HepG2 (cell line): ENCODE data around the gene TDRD3. TPM values are rescaled to one million over a fixed set of nuclear protein-coding genes. Genes with fewer than 3 reads are reported as not detected.

Experiments used
- ATF1 ChIP-seq: IDR thresholded peaks from 2 replicates; pipeline ENCODE4 v1.6.1; 2016; ENCODE audit warnings: mild to moderate bottlenecking, control low read depth
- ATF7-NPFF ChIP-seq: sonication (generic); formaldehyde crosslinking; IDR thresholded peaks from 2 replicates; pipeline ENCODE4 v1.8.1; 2023; ENCODE audit warnings: mild to moderate bottlenecking, low read depth, missing genetic modification reagents, moderate library complexity
- KMT2B ChIP-seq: IDR thresholded peaks from 2 replicates; pipeline ENCODE4 v1.6.1; 2016; ENCODE audit warnings: missing genetic modification reagents, missing compliant biosample characterization
- PHF8 ChIP-seq: sonication (generic); formaldehyde crosslinking; IDR thresholded peaks from 2 replicates; pipeline ENCODE4 v1.5.0; 2020; ENCODE audit warnings: missing genetic modification reagents
- RBFOX2 ChIP-seq: fragments of 200-400 bp; formaldehyde crosslinking; IDR thresholded peaks from 2 replicates; pipeline ENCODE4 v1.6.1; 2017; ENCODE audit warnings: low read depth, mild to moderate bottlenecking, low read length
- RXRA ChIP-seq: sonication (generic); formaldehyde crosslinking; IDR thresholded peaks from 2 replicates; pipeline ENCODE4 v1.5.1; 2020; ENCODE audit warnings: missing genetic modification reagents
- SIN3A ChIP-seq: IDR thresholded peaks from 2 replicates; pipeline ENCODE4 v1.6.1; 2011; ENCODE audit warnings: low read depth, mild to moderate bottlenecking, control low read depth, low read length, borderline replicate concordance
- YY1 ChIP-seq: IDR thresholded peaks from 2 replicates; pipeline ENCODE4 v1.6.1; 2011; ENCODE audit warnings: low read length, low read depth, moderate library complexity, mild to moderate bottlenecking; ENCODE audit not compliant: insufficient read depth, insufficient replicate concordance
- ZMAT3 ChIP-seq: sonication (generic); formaldehyde crosslinking; conservative IDR thresholded peaks from 2 replicates; pipeline ENCODE4 v1.7.0; 2021; ENCODE audit warnings: missing genetic modification reagents
- ZNF350 ChIP-seq: sonication (generic); formaldehyde crosslinking; IDR thresholded peaks from 2 replicates; pipeline ENCODE4 v1.4.0; 2020; ENCODE audit warnings: mild to moderate bottlenecking, low read depth, missing genetic modification reagents, borderline replicate concordance
- ZNF44 ChIP-seq: sonication (generic); formaldehyde crosslinking; IDR thresholded peaks from 2 replicates; pipeline ENCODE4 v1.5.1; 2020; ENCODE audit warnings: mild to moderate bottlenecking, missing genetic modification reagents
- ZSCAN25 ChIP-seq: sonication (generic); formaldehyde crosslinking; IDR thresholded peaks from 2 replicates; pipeline ENCODE4 v1.8.0; 2022; ENCODE audit warnings: mild to moderate bottlenecking, missing genetic modification reagents
- polyA plus RNA-seq, 8 experiments: library from polyadenylated mRNA; depleted of rRNA in 3 of 8; stranded (reverse) in 7 of 8; unstranded in 1 of 8; fragments of >200 nt; fragmentation: Illumina TruSeq in 4 of 8; extraction: Trizol in 4 of 8; gene quantifications; 2 replicates each; pipeline versions ENCODE4 v1.2.1 to v1.2.3, GENCODE V29; 2011 to 2016; ENCODE audit warnings: low read depth in 4 of 8, missing spikeins in 1 of 8, mixed read lengths in 1 of 8; ENCODE audit not compliant: insufficient read depth in 1 of 8
- total RNA-seq, 5 experiments: library from RNA; depleted of rRNA; stranded (reverse); fragments of >200 nt; fragmentation: Illumina TruSeq; extraction: Trizol; gene quantifications; 2 replicates each; pipeline ENCODE4 v1.2.3, GENCODE V29; 2016; ENCODE audit warnings: low read depth in 1 of 5
- TF ChIP-seq, protein P1 (sequence below): sonication (generic); formaldehyde crosslinking; IDR thresholded peaks from 2 replicates; pipeline ENCODE4 v1.9.0; 2021; ENCODE audit warnings: missing genetic modification reagents, borderline replicate concordance
- TF ChIP-seq, protein P2 (sequence below): sonication (generic); formaldehyde crosslinking; IDR thresholded peaks from 2 replicates; pipeline ENCODE4 v1.5.0; 2020; ENCODE audit warnings: missing genetic modification reagents
- TF ChIP-seq, protein P3 (sequence below): sonication (generic); formaldehyde crosslinking; IDR thresholded peaks from 2 replicates; pipeline ENCODE4 v1.8.1; 2023; ENCODE audit warnings: missing genetic modification reagents, mild to moderate bottlenecking, borderline replicate concordance
- TF ChIP-seq, protein P4 (sequence below): sonication (generic); formaldehyde crosslinking; IDR thresholded peaks from 2 replicates; pipeline ENCODE4 v1.4.0; 2020; ENCODE audit warnings: missing genetic modification reagents
- TF ChIP-seq, protein P5 (sequence below): sonication (generic); formaldehyde crosslinking; IDR thresholded peaks from 2 replicates; pipeline ENCODE4 v1.5.1; 2020; ENCODE audit warnings: mild to moderate bottlenecking, missing genetic modification reagents, borderline replicate concordance
- TF ChIP-seq, protein P6 (sequence below): IDR thresholded peaks from 2 replicates; pipeline ENCODE4 v1.6.1; 2016; ENCODE audit warnings: mild to moderate bottlenecking, missing biosample characterization, missing genetic modification reagents

The TDRD3 gene
- total and polyA plus RNA-seq, 2 of the 13 experiments (the other 11 are each of a cell fraction or from before 2014, with no cell fraction given): 4.7 to 11.8 TPM

DNA sequence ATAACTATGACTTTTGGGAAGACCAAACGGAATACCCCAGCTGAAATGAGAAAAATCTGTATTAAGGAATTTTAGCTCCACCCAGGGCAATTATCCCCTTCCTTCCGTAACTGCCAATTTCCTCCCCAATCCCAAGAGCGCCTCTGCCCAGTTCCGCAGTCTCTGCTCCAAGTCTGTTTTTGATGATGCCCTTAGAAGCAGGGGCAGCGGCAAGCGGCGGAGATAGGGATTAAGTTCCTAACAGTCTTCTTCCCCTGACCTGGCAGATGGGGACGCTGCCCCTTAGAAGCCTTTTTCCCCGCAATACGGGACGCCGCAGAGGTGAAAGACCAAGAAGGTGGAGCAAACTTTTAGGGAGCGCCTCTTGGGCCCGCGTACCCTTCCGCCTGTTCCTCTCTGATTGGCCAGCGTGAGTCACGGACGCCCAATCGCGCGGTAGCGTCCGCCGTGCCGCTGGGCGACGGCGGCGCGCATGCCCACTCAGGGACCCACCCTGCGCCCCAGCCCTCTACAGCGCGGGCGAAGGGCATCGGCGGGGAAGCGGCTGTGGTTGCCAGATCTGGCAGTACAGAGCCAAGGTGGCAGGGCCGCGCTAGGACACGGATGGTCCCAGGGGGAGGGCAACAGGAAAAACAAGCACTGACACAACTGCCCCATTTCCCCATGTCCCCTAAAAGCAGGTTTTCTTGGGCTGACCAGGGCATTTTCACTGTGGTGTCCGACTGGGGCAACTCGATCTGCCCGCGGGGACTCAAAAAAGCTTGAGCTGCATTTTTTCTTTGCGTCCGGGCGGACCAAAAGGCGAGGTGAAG is 843 bp upstream of the TDRD3 start (continued):
- peak; percentile 41; the same call in 1 of the 2 replicates for TF ChIP-seq SIN3A
- TF ChIP-seq, protein P1, sequence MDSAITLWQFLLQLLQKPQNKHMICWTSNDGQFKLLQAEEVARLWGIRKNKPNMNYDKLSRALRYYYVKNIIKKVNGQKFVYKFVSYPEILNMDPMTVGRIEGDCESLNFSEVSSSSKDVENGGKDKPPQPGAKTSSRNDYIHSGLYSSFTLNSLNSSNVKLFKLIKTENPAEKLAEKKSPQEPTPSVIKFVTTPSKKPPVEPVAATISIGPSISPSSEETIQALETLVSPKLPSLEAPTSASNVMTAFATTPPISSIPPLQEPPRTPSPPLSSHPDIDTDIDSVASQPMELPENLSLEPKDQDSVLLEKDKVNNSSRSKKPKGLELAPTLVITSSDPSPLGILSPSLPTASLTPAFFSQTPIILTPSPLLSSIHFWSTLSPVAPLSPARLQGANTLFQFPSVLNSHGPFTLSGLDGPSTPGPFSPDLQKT: no peak
- TF ChIP-seq ZNF44 (CRISPR knock-in tag): peak; percentile 86; the same call in 1 of the 2 replicates
- TF ChIP-seq KMT2B (CRISPR knock-in tag): peak; percentile 28
- no peak for TF ChIP-seq RXRA
- TF ChIP-seq, protein P2, sequence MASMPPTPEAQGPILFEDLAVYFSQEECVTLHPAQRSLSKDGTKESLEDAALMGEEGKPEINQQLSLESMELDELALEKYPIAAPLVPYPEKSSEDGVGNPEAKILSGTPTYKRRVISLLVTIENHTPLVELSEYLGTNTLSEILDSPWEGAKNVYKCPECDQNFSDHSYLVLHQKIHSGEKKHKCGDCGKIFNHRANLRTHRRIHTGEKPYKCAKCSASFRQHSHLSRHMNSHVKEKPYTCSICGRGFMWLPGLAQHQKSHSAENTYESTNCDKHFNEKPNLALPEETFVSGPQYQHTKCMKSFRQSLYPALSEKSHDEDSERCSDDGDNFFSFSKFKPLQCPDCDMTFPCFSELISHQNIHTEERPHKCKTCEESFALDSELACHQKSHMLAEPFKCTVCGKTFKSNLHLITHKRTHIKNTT: no peak
- no peak; the same call in 1 of the 2 replicates for TF ChIP-seq ATF7-NPFF (CRISPR knock-in tag)
- peak; percentile 34 for TF ChIP-seq YY1
- TF ChIP-seq, protein P3, sequence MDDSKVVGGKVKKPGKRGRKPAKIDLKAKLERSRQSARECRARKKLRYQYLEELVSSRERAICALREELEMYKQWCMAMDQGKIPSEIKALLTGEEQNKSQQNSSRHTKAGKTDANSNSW (CRISPR knock-in tag): no peak
- TF ChIP-seq, protein P4, sequence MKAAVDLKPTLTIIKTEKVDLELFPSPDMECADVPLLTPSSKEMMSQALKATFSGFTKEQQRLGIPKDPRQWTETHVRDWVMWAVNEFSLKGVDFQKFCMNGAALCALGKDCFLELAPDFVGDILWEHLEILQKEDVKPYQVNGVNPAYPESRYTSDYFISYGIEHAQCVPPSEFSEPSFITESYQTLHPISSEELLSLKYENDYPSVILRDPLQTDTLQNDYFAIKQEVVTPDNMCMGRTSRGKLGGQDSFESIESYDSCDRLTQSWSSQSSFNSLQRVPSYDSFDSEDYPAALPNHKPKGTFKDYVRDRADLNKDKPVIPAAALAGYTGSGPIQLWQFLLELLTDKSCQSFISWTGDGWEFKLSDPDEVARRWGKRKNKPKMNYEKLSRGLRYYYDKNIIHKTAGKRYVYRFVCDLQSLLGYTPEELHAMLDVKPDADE (CRISPR knock-in tag): no peak
- TF ChIP-seq ZNF350: peak; percentile 52; the same call in 1 of the 2 replicates
- 0 out of 2 replicates have a peak, but pooled peaks have one; percentile 15 for TF ChIP-seq ZSCAN25 (CRISPR knock-in tag)
- TF ChIP-seq, protein P5, sequence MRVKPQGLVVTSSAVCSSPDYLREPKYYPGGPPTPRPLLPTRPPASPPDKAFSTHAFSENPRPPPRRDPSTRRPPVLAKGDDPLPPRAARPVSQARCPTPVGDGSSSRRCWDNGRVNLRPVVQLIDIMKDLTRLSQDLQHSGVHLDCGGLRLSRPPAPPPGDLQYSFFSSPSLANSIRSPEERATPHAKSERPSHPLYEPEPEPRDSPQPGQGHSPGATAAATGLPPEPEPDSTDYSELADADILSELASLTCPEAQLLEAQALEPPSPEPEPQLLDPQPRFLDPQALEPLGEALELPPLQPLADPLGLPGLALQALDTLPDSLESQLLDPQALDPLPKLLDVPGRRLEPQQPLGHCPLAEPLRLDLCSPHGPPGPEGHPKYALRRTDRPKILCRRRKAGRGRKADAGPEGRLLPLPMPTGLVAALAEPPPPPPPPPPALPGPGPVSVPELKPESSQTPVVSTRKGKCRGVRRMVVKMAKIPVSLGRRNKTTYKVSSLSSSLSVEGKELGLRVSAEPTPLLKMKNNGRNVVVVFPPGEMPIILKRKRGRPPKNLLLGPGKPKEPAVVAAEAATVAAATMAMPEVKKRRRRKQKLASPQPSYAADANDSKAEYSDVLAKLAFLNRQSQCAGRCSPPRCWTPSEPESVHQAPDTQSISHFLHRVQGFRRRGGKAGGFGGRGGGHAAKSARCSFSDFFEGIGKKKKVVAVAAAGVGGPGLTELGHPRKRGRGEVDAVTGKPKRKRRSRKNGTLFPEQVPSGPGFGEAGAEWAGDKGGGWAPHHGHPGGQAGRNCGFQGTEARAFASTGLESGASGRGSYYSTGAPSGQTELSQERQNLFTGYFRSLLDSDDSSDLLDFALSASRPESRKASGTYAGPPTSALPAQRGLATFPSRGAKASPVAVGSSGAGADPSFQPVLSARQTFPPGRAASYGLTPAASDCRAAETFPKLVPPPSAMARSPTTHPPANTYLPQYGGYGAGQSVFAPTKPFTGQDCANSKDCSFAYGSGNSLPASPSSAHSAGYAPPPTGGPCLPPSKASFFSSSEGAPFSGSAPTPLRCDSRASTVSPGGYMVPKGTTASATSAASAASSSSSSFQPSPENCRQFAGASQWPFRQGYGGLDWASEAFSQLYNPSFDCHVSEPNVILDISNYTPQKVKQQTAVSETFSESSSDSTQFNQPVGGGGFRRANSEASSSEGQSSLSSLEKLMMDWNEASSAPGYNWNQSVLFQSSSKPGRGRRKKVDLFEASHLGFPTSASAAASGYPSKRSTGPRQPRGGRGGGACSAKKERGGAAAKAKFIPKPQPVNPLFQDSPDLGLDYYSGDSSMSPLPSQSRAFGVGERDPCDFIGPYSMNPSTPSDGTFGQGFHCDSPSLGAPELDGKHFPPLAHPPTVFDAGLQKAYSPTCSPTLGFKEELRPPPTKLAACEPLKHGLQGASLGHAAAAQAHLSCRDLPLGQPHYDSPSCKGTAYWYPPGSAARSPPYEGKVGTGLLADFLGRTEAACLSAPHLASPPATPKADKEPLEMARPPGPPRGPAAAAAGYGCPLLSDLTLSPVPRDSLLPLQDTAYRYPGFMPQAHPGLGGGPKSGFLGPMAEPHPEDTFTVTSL (CRISPR knock-in tag): peak; percentile 71; the same call in 1 of the 2 replicates
- TF ChIP-seq, protein P6, sequence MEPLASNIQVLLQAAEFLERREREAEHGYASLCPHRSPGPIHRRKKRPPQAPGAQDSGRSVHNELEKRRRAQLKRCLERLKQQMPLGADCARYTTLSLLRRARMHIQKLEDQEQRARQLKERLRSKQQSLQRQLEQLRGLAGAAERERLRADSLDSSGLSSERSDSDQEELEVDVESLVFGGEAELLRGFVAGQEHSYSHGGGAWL (CRISPR knock-in tag): no peak
- peak; percentile 93 for TF ChIP-seq RBFOX2
- TF ChIP-seq ATF1 (CRISPR knock-in tag): no peak
- TF ChIP-seq PHF8 (CRISPR knock-in tag): peak; percentile 67
- TF ChIP-seq ZMAT3 (CRISPR knock-in tag): peak; percentile 75; the same call in 1 of the 2 replicates
